OCI-LY1 (cell line): Measurements from ENCODE around the gene CD84.

Experiments used
- H2AFZ ChIP-seq: fragments of 200-600 bp; sonication (generic), shearing (Covaris generic); 2 replicates; pipeline ENCODE4 v1.6.0; 2014; ENCODE audit warnings: antibody characterized with exemption, mild to moderate bottlenecking, low read length
- H3F3A ChIP-seq: fragments of 200-600 bp; sonication (generic), shearing (Covaris generic); 2 replicates; pipeline ENCODE4 v1.6.0; 2014; ENCODE audit warnings: mild to moderate bottlenecking, antibody characterized with exemption, low read length, moderate library complexity; ENCODE audit not compliant: insufficient read depth
- H3K27ac ChIP-seq: fragments of 200-600 bp; sonication (generic); 2 replicates; pipeline ENCODE4 v1.5.1; 2014; ENCODE audit warnings: low read length, mixed run types, mild to moderate bottlenecking, low read depth; ENCODE audit not compliant: poor library complexity, severe bottlenecking
- H3K27me3 ChIP-seq: fragments of 200-600 bp; sonication (generic); 2 replicates; pipeline ENCODE4 v1.6.0; 2014; ENCODE audit warnings: antibody characterized with exemption, mild to moderate bottlenecking, low read length, moderate library complexity; ENCODE audit not compliant: insufficient read depth
- H3K36me3 ChIP-seq: fragments of 200-600 bp; sonication (generic); 2 replicates; pipeline ENCODE4 v1.6.1; 2014; ENCODE audit warnings: mild to moderate bottlenecking, antibody characterized with exemption, low read length, moderate library complexity, mixed read lengths; ENCODE audit not compliant: insufficient read depth
- H3K4me1 ChIP-seq: fragments of 200-600 bp; sonication (generic); 2 replicates; pipeline ENCODE4 v1.5.1; 2014; ENCODE audit warnings: mild to moderate bottlenecking, low read length, moderate library complexity; ENCODE audit not compliant: insufficient read depth, severe bottlenecking
- H3K4me2 ChIP-seq: fragments of 200-600 bp; sonication (generic), shearing (Covaris generic); 2 replicates; pipeline ENCODE4 v1.6.1; 2014; ENCODE audit warnings: low read length
- H3K4me3 ChIP-seq: fragments of 200-600 bp; sonication (generic); 2 replicates; pipeline ENCODE4 v1.5.1; 2014; ENCODE audit warnings: low read length, low read depth, mild to moderate bottlenecking, mixed read lengths; ENCODE audit not compliant: poor library complexity, severe bottlenecking
- H3K79me2 ChIP-seq: fragments of 200-600 bp; shearing (Covaris generic); 2 replicates; pipeline ENCODE4 v1.6.1; 2016; ENCODE audit warnings: mixed run types, low read length, mixed read lengths; ENCODE audit not compliant: insufficient read depth
- H3K9ac ChIP-seq: fragments of 200-600 bp; sonication (generic), shearing (Covaris generic); 2 replicates; pipeline ENCODE4 v1.6.1; 2014; ENCODE audit warnings: mild to moderate bottlenecking, low read length, mixed read lengths
- H3K9me2 ChIP-seq: fragments of 200-600 bp; sonication (generic), shearing (Covaris generic); 2 replicates; pipeline ENCODE4 v1.6.1; 2014; ENCODE audit warnings: low read depth, mild to moderate bottlenecking, low read length, mixed read lengths
- H3K9me3 ChIP-seq: fragments of 200-600 bp; shearing (Covaris generic); 2 replicates; pipeline ENCODE4 v1.6.1; 2014; ENCODE audit warnings: low read length, mixed read lengths
- H4K20me1 ChIP-seq: fragments of 200-600 bp; sonication (generic), shearing (Covaris generic); 2 replicates; pipeline ENCODE4 v1.6.0; 2016; ENCODE audit warnings: mild to moderate bottlenecking, low read length; ENCODE audit not compliant: insufficient read depth
- EZH2 ChIP-seq: fragments of 200-600 bp; sonication (generic), shearing (Covaris generic); IDR thresholded peaks from 2 replicates; pipeline ENCODE4 v1.8.0; 2017; ENCODE audit warnings: borderline replicate concordance, mixed run types, mild to moderate bottlenecking, antibody characterized with exemption, low read length, moderate library complexity, mixed read lengths
- TF ChIP-seq, protein P1 (sequence below): fragments of 200-600 bp; sonication (generic), shearing (Covaris generic); IDR thresholded peaks from 2 replicates; pipeline ENCODE4 v1.5.1; 2017; ENCODE audit warnings: mild to moderate bottlenecking, antibody characterized with exemption, low read length, moderate library complexity, mixed read lengths

CD84 gene

GRCh38 chr1:160558660-160559380 lies 20.5 kb downstream of the CD84 start:
- Histone ChIP-seq H3F3A (no peaks in the 10 kb centered on the region), H3K9me2 (no peaks in the 10 kb centered on the region), H3K36me3 (peaks cover 19% of the 10 kb centered on the region), H2AFZ (no peak overlapping the region), H3K79me2 (no peaks in the 10 kb centered on the region), H3K4me1 (no peaks in the 10 kb centered on the region), H3K4me2 (no peak overlapping the region), H3K9me3 (peaks cover 10% of the 10 kb centered on the region; the same call in 1 of the 2 replicates), H3K9ac (no peak overlapping the region), H3K27me3 (no peaks in the 10 kb centered on the region), H4K20me1 (no peaks in the 10 kb centered on the region), H3K4me3 (no peak overlapping the region), H3K27ac (no peak overlapping the region)
- TF ChIP-seq, protein P1, sequence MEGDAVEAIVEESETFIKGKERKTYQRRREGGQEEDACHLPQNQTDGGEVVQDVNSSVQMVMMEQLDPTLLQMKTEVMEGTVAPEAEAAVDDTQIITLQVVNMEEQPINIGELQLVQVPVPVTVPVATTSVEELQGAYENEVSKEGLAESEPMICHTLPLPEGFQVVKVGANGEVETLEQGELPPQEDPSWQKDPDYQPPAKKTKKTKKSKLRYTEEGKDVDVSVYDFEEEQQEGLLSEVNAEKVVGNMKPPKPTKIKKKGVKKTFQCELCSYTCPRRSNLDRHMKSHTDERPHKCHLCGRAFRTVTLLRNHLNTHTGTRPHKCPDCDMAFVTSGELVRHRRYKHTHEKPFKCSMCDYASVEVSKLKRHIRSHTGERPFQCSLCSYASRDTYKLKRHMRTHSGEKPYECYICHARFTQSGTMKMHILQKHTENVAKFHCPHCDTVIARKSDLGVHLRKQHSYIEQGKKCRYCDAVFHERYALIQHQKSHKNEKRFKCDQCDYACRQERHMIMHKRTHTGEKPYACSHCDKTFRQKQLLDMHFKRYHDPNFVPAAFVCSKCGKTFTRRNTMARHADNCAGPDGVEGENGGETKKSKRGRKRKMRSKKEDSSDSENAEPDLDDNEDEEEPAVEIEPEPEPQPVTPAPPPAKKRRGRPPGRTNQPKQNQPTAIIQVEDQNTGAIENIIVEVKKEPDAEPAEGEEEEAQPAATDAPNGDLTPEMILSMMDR: no peak
- no peak for TF ChIP-seq EZH2

GRCh38 chr1:160553778-160554177 lies 25.5 kb downstream of the CD84 start:
- Histone ChIP-seq H3K79me2 (no peaks in the 10 kb centered on the region), H3K27me3 (no peaks in the 10 kb centered on the region), H3F3A (no peaks in the 10 kb centered on the region), H3K4me3 (no peak overlapping the region), H3K9ac (no peak overlapping the region), H3K9me3 (no peaks in the 10 kb centered on the region), H3K27ac (no peak overlapping the region), H3K4me1 (peaks cover 26% of the 10 kb centered on the region), H3K36me3 (peaks cover 6% of the 10 kb centered on the region; the same call in 1 of the 2 replicates), H3K9me2 (no peaks in the 10 kb centered on the region), H3K4me2 (no peak overlapping the region), H4K20me1 (no peaks in the 10 kb centered on the region), H2AFZ (no peak overlapping the region)
- TF ChIP-seq EZH2: no peak
- TF ChIP-seq, protein P1: no peak

DNA sequence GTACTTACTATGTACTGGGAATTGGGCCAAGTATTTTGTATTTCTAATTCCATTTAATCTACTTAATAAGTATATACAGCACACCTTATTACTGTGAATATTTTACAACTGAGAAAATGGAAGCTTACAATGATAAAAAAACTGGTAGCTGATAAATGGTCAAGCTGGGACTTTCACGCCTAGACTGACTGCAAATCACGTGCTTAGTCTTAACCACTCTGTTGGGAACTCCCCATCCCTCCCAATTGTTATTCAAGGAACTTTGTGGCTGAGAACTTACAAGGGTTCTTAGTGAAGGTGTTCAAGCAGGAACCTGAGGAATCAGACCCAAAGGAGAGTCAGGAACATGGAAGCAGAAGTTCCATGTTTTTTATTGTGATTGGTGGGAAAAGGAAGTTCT lies 26.9 kb downstream of the CD84 start:
- no peak for TF ChIP-seq EZH2
- TF ChIP-seq, protein P1: no peak
- H2AFZ ChIP-seq: no peak overlapping the region
- peaks cover 40% of the 10 kb centered on the region for H3K4me1 ChIP-seq
- no peaks in the 10 kb centered on the region for H4K20me1 ChIP-seq
- H3K9me3 ChIP-seq: no peaks in the 10 kb centered on the region
- no peaks in the 10 kb centered on the region for H3K27me3 ChIP-seq
- H3F3A ChIP-seq: no peaks in the 10 kb centered on the region
- no peak overlapping the region for H3K4me2 ChIP-seq
- H3K4me3 ChIP-seq: no peak overlapping the region
- H3K9me2 ChIP-seq: no peaks in the 10 kb centered on the region
- no peak overlapping the region for H3K9ac ChIP-seq
- no peak overlapping the region for H3K27ac ChIP-seq
- no peaks in the 10 kb centered on the region for H3K79me2 ChIP-seq
- H3K36me3 ChIP-seq: peaks cover 14% of the 10 kb centered on the region; the same call in 1 of the 2 replicates
